NCI-H146 treated with DMSO at 0.1 percent for 48 hours (cell line): Measurements from ENCODE around the gene JAM3.

ENCODE experiments used
- DNase-seq: peaks from one replicate; lab custom pipeline; 2025; ENCODE audit not compliant: unreplicated experiment; lab: John Stamatoyannopoulos, UW

JAM3 gene

DNA sequence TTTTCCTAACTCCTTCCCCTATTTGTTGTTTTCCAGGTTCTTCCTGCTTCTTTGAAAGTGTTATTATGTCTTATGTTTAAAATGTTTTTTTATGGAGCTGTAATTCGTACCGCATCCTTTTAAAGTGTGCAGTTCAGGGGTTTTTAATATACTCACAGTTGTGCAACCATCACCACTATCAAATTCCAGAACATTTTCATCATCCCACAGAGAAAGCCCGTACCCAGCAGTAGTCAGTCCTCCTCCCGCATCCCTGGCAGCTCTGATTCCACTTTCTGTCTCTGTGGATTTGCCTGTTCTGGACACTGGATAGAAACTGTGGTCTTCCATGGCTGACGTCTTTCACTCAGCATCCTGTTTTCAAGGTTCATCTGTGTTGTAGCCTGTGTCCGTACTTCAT, 73.7 kb downstream of the JAM3 start:
- DNase-seq = no peak

DNA sequence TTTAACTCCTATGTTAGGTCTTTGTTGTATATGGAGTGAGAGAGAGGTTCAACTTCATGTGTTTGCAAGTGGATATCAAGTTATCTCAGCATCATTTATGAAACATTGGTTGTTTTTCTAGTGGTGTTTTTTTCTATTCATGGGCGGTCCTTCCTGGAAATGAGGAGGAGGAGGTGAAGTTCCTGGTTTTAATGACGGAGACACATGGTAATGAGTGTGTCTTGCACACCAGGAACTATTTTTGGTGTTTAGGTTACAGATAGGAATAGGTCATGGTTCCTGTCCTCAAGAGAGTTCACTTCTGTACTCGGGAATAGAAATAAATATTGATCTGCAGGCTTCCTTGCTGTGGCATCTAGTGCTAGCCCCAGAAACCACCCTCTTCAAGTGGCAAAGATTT, 74.9 kb downstream of the JAM3 start:
- no peak for DNase-seq

DNA sequence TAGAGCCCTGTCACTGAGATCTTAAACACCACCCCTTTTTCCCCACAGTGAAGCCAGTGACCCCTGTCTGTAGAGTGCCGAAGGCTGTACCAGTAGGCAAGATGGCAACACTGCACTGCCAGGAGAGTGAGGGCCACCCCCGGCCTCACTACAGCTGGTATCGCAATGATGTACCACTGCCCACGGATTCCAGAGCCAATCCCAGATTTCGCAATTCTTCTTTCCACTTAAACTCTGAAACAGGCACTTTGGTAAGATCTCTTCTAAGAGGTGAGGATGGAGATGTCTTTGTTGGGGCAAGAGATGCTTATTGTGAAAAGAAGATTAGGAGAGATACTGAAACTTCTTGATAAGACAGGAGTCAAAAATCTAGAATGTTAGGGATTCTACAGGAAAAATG, 75.9 kb downstream of the JAM3 start:
- DNase-seq = no peak

DNA sequence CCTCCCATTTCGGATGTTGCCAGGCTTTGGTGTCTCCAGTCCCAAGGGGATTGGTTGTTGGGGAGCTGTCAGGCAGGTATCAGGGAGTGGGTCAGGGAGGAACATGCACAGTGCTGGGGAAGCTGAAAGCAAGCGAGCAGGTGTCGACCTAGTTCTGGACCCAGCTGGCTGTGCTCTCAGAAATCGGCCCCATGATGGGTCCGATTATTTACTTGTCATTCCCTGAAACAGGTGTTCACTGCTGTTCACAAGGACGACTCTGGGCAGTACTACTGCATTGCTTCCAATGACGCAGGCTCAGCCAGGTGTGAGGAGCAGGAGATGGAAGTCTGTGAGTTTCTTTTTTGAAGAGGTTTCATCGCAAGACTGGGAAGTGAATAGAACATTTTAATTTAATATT, 76.8 kb downstream of the JAM3 start:
- DNase-seq = peak; percentile 13

DNA sequence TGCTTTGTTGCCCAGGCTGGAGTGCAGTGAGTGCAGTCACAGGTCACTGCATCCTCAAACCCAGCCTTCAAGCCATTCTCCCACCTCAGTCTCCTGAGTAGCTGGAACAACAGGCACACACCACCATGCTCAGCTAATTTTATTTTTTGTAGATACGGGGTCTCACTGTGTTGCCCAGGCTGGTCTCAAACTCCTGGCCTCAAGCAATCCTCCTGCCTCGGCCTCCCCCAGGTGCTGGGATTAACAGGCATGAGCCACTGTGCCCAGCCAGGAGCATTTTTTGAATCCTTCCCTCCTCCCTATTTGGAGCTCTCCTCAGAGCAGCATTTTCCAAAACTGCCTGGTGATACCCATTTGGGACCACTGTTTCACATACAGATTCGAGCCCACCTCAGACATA, 77.7 kb downstream of the JAM3 start:
- no peak for DNase-seq

DNA sequence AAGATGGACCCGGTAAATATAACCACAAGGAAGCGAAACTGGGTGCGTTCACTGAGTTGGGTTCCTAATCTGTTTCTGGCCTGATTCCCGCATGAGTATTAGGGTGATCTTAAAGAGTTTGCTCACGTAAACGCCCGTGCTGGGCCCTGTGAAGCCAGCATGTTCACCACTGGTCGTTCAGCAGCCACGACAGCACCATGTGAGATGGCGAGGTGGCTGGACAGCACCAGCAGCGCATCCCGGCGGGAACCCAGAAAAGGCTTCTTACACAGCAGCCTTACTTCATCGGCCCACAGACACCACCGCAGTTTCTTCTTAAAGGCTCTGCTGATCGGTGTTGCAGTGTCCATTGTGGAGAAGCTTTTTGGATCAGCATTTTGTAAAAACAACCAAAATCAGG, 80.5 kb downstream of the JAM3 start:
- no peak for DNase-seq

DNA sequence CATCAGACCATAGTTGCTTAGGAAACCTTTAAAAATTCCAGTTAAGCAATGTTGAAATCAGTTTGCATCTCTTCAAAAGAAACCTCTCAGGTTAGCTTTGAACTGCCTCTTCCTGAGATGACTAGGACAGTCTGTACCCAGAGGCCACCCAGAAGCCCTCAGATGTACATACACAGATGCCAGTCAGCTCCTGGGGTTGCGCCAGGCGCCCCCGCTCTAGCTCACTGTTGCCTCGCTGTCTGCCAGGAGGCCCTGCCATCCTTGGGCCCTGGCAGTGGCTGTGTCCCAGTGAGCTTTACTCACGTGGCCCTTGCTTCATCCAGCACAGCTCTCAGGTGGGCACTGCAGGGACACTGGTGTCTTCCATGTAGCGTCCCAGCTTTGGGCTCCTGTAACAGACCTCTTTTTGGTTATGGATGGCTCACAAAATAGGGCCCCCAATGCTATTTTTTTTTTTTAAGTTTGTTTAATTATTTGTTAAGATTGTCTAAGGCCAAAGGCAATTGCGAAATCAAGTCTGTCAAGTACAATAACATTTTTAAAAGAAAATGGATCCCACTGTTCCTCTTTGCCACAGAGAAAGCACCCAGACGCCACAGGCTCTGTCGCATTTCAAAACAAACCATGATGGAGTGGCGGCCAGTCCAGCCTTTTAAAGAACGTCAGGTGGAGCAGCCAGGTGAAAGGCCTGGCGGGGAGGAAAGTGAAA, 81.5 kb downstream of the JAM3 start:
- DNase-seq = no peak

DNA sequence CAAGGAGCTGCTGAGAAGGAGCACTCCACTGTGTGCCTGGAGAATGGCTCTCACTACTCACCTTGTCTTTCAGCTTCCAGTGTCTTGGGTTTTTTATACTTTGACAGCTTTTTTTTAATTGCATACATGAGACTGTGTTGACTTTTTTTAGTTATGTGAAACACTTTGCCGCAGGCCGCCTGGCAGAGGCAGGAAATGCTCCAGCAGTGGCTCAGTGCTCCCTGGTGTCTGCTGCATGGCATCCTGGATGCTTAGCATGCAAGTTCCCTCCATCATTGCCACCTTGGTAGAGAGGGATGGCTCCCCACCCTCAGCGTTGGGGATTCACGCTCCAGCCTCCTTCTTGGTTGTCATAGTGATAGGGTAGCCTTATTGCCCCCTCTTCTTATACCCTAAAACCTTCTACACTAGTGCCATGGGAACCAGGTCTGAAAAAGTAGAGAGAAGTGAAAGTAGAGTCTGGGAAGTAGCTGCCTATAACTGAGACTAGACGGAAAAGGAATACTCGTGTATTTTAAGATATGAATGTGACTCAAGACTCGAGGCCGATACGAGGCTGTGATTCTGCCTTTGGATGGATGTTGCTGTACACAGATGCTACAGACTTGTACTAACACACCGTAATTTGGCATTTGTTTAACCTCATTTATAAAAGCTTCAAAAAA, 82.3 kb downstream of the JAM3 start:
- DNase-seq = no peak

DNA sequence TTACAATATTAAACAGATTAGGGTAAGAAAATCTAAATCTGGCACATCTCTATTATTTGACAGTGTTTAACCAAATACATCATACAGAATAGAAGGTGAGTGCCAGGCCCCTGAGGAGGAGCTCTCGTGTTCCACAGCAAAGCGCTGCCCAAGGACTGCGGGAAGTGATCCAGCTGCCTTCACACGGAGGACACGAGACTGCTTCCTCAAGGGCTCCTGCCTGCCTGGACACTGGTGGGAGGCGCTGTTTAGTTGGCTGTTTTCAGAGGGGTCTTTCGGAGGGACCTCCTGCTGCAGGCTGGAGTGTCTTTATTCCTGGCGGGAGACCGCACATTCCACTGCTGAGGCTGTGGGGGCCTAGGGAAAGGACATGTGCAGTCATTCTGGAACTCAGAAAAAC, 83.8 kb downstream of the JAM3 start:
- no peak for DNase-seq

DNA sequence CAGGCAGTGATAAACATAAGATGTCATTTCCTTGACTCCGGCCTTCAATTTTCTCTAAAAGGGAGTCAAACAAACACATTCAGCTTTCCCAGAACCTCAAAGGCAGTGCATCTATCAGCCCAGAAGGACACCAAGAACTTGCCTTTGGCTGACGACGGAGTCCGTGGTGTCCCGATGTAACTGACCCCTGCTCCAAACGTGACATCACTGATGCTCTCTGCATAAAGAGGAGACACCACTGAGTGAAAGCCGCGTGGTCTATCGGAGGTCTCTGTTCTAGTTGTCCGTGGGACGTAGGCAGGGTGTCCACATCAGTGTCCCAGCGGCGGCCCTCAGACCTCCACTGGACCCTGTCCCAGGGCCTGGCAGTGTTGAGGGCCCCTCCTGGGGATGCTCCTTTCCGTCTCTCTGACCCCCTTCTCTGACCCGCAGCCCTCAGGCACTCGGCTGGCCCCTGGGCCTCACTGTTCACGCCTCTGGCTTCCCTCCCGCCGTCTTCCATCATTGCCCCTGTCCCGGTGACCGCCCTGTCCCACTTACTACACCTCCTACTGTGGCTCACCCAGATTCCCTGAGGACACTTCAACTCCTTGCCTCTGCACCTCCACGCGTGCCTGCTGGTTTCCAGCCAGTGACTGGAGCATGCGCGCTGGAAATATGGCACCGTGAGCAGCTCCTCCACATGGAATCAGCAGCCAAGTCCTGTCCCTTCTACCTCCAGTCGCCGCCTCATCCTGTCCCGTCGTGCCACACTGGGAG, 84.5 kb downstream of the JAM3 start:
- DNase-seq = no peak

DNA sequence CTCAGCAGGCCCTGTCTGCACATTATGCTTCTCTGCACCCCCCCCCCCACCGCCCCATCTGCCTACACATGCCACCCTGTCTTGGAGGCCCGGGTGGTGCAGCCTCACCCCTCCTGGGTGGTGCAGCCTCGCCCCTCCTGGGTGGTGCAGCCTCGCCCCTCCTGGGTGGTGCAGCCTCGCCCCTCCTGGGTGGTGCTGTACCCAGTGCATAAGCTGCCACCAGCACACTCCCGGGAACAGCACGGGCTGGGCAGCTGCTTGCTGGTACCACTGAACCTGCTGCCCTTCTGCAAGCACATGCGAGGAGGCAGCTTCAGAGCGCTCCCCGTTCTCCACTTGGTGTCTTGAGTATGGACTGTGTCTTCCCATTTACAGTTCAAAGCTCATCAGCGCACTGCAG, 85.6 kb downstream of the JAM3 start:
- DNase-seq = no peak

DNA sequence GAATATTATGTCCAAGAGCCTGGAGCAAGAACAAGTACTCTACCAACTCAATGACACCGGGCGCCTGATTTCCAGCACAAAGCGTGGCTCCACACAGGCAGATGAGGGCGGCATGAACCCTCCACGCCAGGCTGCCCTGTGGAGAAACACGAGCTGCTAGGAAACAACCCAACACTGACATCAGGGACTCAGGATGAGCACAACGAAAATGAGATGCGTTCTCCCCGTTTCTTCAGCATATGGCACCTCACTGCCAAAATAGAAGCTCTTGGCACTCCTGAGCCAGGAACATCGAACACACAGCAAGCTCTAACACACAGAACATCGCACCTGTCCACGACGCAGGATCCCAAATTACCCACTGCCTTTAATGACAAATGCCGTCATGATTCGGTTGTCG, 86.6 kb downstream of the JAM3 start:
- no peak for DNase-seq

DNA sequence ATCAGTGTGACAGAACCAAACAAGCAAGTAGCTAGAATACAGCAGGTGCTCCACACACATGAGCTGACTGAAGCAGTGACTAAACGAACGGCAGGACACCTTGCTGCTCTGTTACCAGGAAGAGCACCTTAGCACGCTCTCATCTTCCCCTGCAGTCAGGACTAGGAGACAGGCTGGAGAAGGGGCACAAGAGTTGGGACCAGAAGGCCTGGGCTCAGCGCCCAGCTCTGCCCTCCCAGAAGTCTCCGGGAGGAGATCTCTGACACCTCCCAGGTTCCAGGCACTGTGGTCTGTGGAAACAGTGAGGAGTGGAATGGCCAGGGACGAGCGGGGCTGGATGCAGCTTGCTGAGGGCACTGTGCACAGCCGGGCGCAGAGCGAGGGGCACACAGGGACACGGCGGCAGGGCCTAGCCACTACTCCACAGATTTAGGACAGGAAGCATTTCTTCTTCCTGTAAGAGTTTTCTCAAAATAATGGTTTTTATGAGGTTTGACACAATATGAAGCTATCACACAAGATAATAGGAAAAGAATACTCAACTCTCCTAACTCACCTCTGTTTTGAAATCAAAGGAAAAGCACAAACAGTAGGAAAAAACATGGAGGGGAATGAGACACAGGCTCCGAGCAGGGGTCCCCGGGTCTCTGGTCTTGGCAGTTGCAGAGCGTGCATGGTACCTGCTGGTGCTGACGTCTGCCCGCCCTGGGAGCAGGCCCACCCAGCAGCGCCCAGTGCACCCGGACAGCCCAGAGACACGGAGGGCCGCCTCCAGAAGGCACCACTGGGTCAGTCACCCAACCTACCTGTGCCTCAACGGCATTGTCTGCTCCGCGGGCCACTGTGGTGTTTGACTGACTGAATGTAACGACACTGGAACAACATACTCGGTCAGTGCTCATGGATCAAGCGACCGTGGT, 87.3 kb downstream of the JAM3 start:
- no peak for DNase-seq

DNA sequence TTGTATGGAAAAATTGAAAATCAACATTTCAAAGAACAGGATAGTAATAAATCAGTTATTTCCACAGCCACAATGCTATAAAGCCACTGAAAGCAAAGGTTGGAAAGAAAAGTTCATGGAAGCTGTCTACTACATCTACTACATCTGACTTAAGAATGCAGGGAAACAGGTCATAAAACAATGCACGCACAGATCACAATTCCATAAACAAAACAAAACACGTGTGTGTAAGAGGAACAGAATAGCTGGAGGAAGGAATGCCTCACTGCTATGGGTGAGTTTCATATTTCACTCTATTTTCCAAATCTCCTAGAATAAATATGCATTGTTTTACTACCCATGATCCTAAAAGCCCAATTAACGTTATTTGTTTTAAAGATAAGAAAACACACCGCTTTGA, 88.6 kb downstream of the JAM3 start:
- no peak for DNase-seq

DNA sequence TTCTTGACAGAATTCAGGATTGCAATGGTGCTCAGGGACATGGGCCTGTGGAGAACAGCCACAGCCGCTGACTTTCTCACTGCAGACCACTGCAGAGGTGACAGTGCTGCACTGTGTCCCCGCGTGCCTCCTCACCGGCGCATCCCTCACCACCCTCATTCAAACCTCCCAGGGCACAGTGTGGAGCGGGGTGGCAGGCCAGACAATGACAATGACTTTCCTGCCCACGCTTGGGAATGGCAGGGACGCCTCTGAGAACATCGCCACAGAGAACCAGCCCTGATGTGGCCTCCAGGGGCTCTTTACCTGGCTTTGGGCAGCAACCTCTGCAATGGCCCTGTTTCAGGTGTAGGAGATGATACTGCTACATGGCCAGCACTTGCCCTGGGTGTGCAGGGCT, 89.2 kb downstream of the JAM3 start:
- no peak for DNase-seq

DNA sequence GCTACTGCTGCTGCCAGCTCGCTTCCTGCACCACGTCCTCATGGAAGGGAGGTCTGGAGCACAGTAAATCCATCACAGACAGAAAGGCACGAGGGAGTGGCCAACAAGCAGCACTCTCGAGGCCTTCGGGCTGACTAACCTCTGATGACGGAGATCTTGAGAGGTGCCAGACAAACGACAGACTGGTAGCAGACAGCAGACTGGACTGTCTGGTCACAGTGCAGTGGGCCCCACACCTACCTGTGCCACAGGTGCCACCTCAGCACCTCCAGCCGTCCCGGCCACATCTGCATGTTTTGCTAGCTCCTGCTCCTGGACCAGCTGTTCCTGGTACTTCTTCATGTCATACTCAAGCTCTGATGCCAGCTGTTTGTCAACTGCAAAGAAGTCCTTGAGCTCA, 90.8 kb downstream of the JAM3 start:
- DNase-seq = no peak

DNA sequence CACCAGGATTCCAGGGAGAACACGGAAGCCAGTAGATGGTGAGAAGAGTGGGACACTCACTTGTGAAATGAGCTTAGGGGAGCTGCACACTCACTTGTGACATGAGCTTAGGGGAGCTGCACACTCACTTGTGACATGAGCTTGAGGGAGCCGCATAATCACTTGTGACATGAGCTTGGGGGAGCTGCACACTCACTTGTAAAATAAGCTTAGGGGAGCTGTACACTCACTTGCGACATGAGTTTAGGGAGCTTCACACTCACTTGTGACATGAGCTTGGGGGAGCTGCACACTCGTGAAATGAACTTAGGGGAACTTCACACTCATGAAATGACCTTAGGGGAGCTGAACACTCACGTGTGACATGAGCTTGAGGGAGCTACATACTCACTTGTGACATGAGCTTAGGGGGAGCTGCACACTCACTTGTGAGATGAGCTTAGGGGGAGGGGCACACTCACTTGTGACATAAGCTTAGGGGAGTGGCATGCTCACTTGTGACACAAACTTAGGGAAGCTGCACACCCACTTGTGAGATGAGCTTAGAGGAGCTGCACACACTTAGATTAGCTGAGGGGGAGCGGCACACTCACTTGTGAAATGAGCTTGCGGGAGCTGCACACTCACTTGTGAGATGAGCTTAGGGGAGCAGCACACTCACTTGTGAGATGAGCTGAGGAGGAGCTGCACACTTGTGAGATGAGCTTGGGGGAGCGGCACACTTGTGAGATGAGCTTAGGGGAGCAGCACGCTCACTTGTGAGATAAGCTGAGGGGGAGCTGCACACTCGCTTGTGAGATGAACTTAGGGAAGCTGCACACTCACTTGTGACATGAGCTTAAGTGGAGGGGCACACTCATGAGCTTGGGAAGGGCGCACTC, 95.9 kb downstream of the JAM3 start:
- no peak for DNase-seq

DNA sequence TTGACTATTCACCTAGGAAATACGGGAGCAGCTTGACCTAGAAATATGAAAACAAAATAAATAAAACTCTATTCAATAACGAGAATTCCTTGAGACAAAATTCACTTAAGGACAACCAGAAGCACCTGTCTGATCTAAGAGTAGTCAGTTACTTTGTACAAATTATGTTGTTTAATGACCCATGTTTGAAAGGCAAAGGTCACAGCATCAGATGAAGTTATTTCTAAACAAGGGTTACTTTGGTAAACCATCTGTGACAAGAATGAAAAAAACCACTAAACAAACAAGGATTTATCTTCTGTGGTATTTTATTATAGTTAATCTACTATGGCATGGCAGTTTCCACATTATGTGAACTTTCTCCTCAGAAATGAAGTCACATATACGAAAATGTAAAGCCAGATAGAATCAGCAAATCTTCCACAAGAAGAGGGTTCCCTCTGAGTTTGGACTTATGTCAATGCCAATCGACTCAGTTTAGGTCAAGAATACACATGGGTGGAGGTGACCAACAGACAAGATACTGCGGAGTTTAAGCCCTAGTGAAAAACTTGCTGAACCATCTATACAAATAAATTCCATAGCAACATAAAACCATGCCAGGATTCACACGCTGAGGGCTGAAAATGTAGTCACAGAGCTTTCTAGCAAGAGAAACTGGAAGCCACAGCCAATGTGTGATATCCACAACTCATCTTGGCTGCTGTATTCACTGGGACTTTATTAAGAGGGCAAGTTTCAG, 101.5 kb downstream of the JAM3 start:
- DNase-seq = no peak

DNA sequence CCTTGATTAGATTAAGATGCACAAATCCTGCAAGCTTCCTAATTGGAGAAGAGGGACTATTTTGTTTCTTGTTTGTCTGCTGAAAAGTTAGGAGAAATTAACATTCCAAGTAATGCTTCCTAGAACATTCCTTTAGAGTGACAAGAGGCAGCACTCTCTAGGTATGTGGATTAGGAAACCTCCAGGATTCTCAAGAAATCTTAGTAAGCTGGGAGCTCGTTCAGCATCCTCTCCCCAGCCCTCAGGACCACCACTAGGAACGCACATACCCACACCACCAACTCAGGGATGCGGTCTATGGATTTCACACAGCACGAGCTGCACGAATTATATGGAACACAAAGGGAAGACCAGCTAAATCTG, 102.0 kb downstream of the JAM3 start:
- no peak for DNase-seq

DNA sequence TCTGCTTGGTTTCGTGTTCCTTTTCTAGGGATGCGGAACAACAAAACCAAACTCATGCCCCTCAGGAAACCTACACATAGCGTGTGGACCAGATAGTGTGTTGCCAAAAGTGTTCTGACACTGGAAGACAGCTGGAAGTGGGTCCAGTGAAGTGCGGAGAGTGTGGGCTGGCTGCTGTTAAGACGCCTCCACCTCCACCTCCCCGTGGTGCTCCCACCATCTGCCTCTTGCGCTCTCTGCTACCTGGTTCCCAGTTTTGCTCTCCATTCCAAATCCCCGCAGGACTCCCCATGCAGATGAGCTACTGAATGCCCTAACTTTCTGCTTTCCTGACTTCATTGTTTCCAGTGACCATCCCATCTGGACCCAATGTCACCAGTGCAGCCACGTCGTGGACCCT, 103.1 kb downstream of the JAM3 start:
- no peak for DNase-seq
